ENCODE data around the gene CSF3R. TPM values are rescaled to one million over a fixed set of nuclear protein-coding genes. Genes with fewer than 3 reads are reported as not detected.
"Not testable (repeated sequence)": the region's sequence is repeated elsewhere in the genome, so short reads cannot be mapped to it uniquely, and the experiment has no call there.

CSF3R gene
- total RNA-seq, 1 experiment from 2014 or later = 0.26 TPM

GRCh38 chr1:36492491-36492890 lies 9.8 kb upstream of the CSF3R start:
- CTCF ChIA-PET = no interaction called here
- Mint-ChIP-seq H3K27me3 (ENCODE audit: low read depth) (peaks cover 31% of the 10 kb centered on the region), H3K36me3 (no peaks in the 10 kb centered on the region), H3K4me3 (no peak overlapping the region), H3K27ac (no peak overlapping the region), H3K4me1 (0 out of 2 replicates have a peak, but pooled peaks cover 5% of the 10 kb centered on the region), H3K9me3 (no peaks in the 10 kb centered on the region)
- no peak for TF ChIP-seq FOXK1 (CRISPR knock-in tag; IDR thresholded peaks at IDR 0.05)
- no peak for DNase-seq (ENCODE audit: low spot score)
- ATAC-seq = no peak
- POLR2A ChIA-PET = no interaction called here

DNA sequence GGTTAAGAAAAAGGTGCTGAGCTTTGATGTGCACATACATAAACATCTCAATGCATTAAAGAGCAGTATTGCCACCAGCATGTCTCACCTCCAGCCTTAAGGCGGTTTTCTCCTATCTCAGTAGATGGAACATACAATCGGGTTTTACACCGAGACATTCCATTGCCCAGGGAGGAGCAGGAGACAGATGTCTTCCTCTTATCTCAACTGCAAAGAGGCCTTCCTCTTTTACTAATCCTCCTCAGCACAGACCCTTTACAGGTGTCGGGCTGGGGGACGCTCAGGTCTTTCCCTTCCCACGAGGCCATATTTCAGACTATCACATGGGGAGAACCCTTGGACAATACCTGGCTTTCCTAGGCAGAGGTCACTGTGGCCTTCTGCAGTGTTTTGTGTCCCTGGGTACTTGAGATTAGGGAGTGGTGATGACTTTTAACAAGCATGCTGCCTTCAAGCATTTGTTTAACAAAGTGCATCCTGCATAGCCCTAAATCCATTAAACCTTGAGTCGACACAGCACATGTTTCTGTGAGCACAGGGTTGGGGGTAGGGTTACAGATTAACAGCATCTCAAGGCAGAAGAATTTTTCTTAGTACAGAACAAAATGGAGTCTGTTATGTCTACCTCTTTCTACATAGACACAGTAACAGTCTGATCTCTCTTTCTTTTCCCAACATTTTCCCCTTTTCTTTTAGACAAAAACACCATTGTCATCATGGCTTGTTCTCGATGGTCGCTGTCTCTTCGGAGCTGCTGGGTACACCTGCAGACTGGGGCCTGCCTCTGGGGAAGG lies 6.7 kb upstream of the CSF3R start:
- H3K9me3 Mint-ChIP-seq; ATAC-seq; H3K27ac Mint-ChIP-seq; H3K4me1 Mint-ChIP-seq; H3K4me3 Mint-ChIP-seq; H3K36me3 Mint-ChIP-seq; DNase-seq (ENCODE audit: low spot score); POLR2A ChIA-PET; CTCF ChIA-PET: not testable (repeated sequence)
- peaks cover 32% of the 10 kb centered on the region for H3K27me3 Mint-ChIP-seq (ENCODE audit: low read depth)

- ATAC-seq (no peak), DNase-seq (ENCODE audit: low spot score) (no peak)
- H3K27ac Mint-ChIP-seq = no peak overlapping the region
- H3K4me1 Mint-ChIP-seq = 0 out of 2 replicates have a peak, but pooled peaks cover 5% of the 10 kb centered on the region
- H3K4me3 Mint-ChIP-seq = no peak overlapping the region
- no peaks in the 10 kb centered on the region for H3K9me3 Mint-ChIP-seq
- peaks cover 25% of the 10 kb centered on the region for H3K27me3 Mint-ChIP-seq (ENCODE audit: low read depth)
- TF ChIP-seq ZNF423 (CRISPR knock-in tag; IDR thresholded peaks at IDR 0.05) (no peak), NFE2L1 (CRISPR knock-in tag; IDR thresholded peaks at IDR 0.05) (no peak), ZNF425 (CRISPR knock-in tag; conservative IDR thresholded peaks at IDR 0.05) (no peak), SMAD4 (CRISPR knock-in tag; IDR thresholded peaks at IDR 0.05) (no peak), GRHL2 (CRISPR knock-in tag; IDR thresholded peaks at IDR 0.05; ENCODE audit: insufficient replicate concordance, severe bottlenecking) (no peak)
- TF ChIP-seq, protein P1, sequence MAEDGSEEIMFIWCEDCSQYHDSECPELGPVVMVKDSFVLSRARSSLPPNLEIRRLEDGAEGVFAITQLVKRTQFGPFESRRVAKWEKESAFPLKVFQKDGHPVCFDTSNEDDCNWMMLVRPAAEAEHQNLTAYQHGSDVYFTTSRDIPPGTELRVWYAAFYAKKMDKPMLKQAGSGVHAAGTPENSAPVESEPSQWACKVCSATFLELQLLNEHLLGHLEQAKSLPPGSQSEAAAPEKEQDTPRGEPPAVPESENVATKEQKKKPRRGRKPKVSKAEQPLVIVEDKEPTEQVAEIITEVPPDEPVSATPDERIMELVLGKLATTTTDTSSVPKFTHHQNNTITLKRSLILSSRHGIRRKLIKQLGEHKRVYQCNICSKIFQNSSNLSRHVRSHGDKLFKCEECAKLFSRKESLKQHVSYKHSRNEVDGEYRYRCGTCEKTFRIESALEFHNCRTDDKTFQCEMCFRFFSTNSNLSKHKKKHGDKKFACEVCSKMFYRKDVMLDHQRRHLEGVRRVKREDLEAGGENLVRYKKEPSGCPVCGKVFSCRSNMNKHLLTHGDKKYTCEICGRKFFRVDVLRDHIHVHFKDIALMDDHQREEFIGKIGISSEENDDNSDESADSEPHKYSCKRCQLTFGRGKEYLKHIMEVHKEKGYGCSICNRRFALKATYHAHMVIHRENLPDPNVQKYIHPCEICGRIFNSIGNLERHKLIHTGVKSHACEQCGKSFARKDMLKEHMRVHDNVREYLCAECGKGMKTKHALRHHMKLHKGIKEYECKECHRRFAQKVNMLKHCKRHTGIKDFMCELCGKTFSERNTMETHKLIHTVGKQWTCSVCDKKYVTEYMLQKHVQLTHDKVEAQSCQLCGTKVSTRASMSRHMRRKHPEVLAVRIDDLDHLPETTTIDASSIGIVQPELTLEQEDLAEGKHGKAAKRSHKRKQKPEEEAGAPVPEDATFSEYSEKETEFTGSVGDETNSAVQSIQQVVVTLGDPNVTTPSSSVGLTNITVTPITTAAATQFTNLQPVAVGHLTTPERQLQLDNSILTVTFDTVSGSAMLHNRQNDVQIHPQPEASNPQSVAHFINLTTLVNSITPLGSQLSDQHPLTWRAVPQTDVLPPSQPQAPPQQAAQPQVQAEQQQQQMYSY (CRISPR knock-in tag; IDR thresholded peaks at IDR 0.05) = peak; percentile 63
- H3K36me3 Mint-ChIP-seq = no peaks in the 10 kb centered on the region
- POLR2A ChIA-PET = no interaction called here
- CTCF ChIA-PET = interaction anchor here (1.4 kb wide), 1 partner anchor 29 kb away, joined by 4 read pairs; no protein-coding TSS in a partner anchor
Observed at GRCh38 chr1:36487906-36488305, 5.2 kb upstream of the CSF3R start.

- H3K9me3 Mint-ChIP-seq; H3K4me3 Mint-ChIP-seq; DNase-seq (ENCODE audit: low spot score); ATAC-seq; POLR2A ChIA-PET; H3K4me1 Mint-ChIP-seq; H3K27ac Mint-ChIP-seq; H3K36me3 Mint-ChIP-seq: not testable (repeated sequence)
- CTCF ChIA-PET = interaction anchor here (1.4 kb wide), 1 partner anchor 29 kb away, joined by 4 read pairs; no protein-coding TSS in a partner anchor
- H3K27me3 Mint-ChIP-seq (ENCODE audit: low read depth) = peaks cover 25% of the 10 kb centered on the region
Observed at GRCh38 chr1:36487336-36487725, 4.6 kb upstream of the CSF3R start.
